Liver (tissue), 9 donors: Measurements from ENCODE around the gene ATG5. TPM values are rescaled to one million over a fixed set of nuclear protein-coding genes. Genes with fewer than 3 reads are reported as not detected.

Experiments used
- DNase-seq: peaks from one replicate; pipeline ENCODE4 v3.0.0-alpha.2; 2017; ENCODE audit warnings: low spot score
- H3K27ac ChIP-seq, 2 donors: one replicate each; pipeline ENCODE4 v1.7.0; 2013; ENCODE audit warnings: inconsistent platforms in 2 of 2, low read length in 2 of 2, control low read depth in 1 of 2, low read depth in 1 of 2, mild to moderate bottlenecking in 1 of 2
- H3K27me3 ChIP-seq, 4 donors: one replicate each; pipeline versions ENCODE4 v1.6.1 to v1.7.0; 2013; ENCODE audit warnings: low read length in 3 of 4, inconsistent platforms in 1 of 4, mild to moderate bottlenecking in 1 of 4, moderate library complexity in 1 of 4; ENCODE audit not compliant: control insufficient read depth in 4 of 4, insufficient read depth in 4 of 4
- H3K36me3 ChIP-seq, 4 donors: one replicate each; pipeline versions ENCODE4 v1.6.1 to v1.7.0; 2013; ENCODE audit warnings: low read length in 3 of 4, mild to moderate bottlenecking in 3 of 4, low read depth in 1 of 4, moderate library complexity in 1 of 4; ENCODE audit not compliant: control insufficient read depth in 4 of 4, insufficient read depth in 3 of 4
- H3K4me1 ChIP-seq, 4 donors: one replicate each; pipeline versions ENCODE4 v1.6.1 to v1.7.0; 2013; ENCODE audit warnings: low read length in 3 of 4, mild to moderate bottlenecking in 3 of 4, moderate library complexity in 1 of 4; ENCODE audit not compliant: control insufficient read depth in 4 of 4, insufficient read depth in 4 of 4
- H3K4me3 ChIP-seq, 3 donors: one replicate each; pipeline versions ENCODE4 v1.6.1 to v1.7.0; 2013; ENCODE audit warnings: low read length in 3 of 3, control low read depth in 1 of 3, low read depth in 1 of 3, mild to moderate bottlenecking in 1 of 3
- H3K9ac ChIP-seq, 2 donors: one replicate each; pipeline ENCODE4 v1.7.0; 2013; ENCODE audit warnings: low read length in 2 of 2, mild to moderate bottlenecking in 2 of 2, moderate library complexity in 2 of 2, control low read depth in 1 of 2, low read depth in 1 of 2
- H3K9me3 ChIP-seq, 4 donors: one replicate each; pipeline versions ENCODE4 v1.6.1 to v1.7.0; 2013; ENCODE audit warnings: low read length in 3 of 4; ENCODE audit not compliant: control insufficient read depth in 4 of 4
- EGR1 ChIP-seq, 2 donors: IDR thresholded peaks; 2 replicates each; pipeline ENCODE4 v1.6.1; 2016 to 2018; ENCODE audit warnings: antibody characterized with exemption in 2 of 2, low read depth in 2 of 2
- FOXA1 ChIP-seq: IDR thresholded peaks from 2 replicates; pipeline ENCODE4 v1.6.1; 2016; ENCODE audit warnings: antibody characterized with exemption
- GABPA ChIP-seq, 2 donors: IDR thresholded peaks in 1 of 2; conservative IDR thresholded peaks in 1 of 2; 2 replicates each; pipeline ENCODE4 v1.6.1; 2016; ENCODE audit warnings: antibody characterized with exemption in 2 of 2, mild to moderate bottlenecking in 1 of 2, moderate library complexity in 1 of 2
- HNF4A ChIP-seq, 2 donors: conservative IDR thresholded peaks; 2 replicates each; pipeline ENCODE4 v1.6.1; 2016; ENCODE audit warnings: antibody characterized with exemption in 2 of 2, mild to moderate bottlenecking in 2 of 2
- HNF4G ChIP-seq: IDR thresholded peaks from 2 replicates; pipeline ENCODE4 v1.6.1; 2016; ENCODE audit warnings: antibody characterized with exemption
- NR2F2 ChIP-seq: IDR thresholded peaks from 2 replicates; pipeline ENCODE4 v1.6.1; 2016; ENCODE audit warnings: antibody characterized with exemption
- RAD21 ChIP-seq, 2 donors: IDR thresholded peaks; 2 replicates each; pipeline ENCODE4 v1.6.1; 2016; ENCODE audit warnings: antibody characterized with exemption in 2 of 2, mild to moderate bottlenecking in 2 of 2
- RXRA ChIP-seq, 2 donors: IDR thresholded peaks; 2 replicates each; pipeline ENCODE4 v1.6.1; 2017 to 2018; ENCODE audit warnings: antibody characterized with exemption in 2 of 2, mild to moderate bottlenecking in 1 of 2
- SP1 ChIP-seq: IDR thresholded peaks from 2 replicates; pipeline ENCODE4 v1.6.1; 2018; ENCODE audit warnings: antibody characterized with exemption, mild to moderate bottlenecking
- TAF1 ChIP-seq: conservative IDR thresholded peaks from 2 replicates; pipeline ENCODE4 v1.6.1; 2016; ENCODE audit warnings: antibody characterized with exemption, mild to moderate bottlenecking
- YY1 ChIP-seq: IDR thresholded peaks from 2 replicates; pipeline ENCODE4 v1.6.1; 2016; ENCODE audit warnings: antibody characterized with exemption, mild to moderate bottlenecking
- WGBS: extraction: QIAGEN DNeasy Blood & Tissue Kit; methylation state at CpG from one replicate; pipeline ENCODE4 v1.1.7; 2013; 5-methylcytosine and 5-hydroxymethylcytosine counted together
- polyA plus RNA-seq, 2 donors: library from polyadenylated mRNA; stranded (reverse) in 1 of 2; unstranded in 1 of 2; fragments of 200-250 nt in 1 of 2; fragments of >200 nt in 1 of 2; fragmentation: Nextera tagmentation in 1 of 2; extraction: Ambion mirVana in 1 of 2; gene quantifications; one replicate each; pipeline versions ENCODE4 v1.2.1 to v1.2.3, GENCODE V29; 2013 to 2015
- total RNA-seq, 2 donors: library from RNA; depleted of rRNA; stranded (reverse); fragments of >200 nt; gene quantifications; one replicate each; pipeline ENCODE4 v1.2.3, GENCODE V29; 2014
- TF ChIP-seq, protein P1 (sequence below): fragments of 150-350 bp; IDR thresholded peaks from 2 replicates; pipeline ENCODE4 v1.5.1; 2017; ENCODE audit warnings: improper control_type of control experiment, low read depth, low read length; ENCODE audit not compliant: missing input control
- TF ChIP-seq, protein P2 (sequence below): IDR thresholded peaks from 2 replicates; pipeline ENCODE4 v1.6.1; 2016; ENCODE audit warnings: antibody characterized with exemption, mild to moderate bottlenecking
- TF ChIP-seq, protein P3 (sequence below): IDR thresholded peaks from 2 replicates; pipeline ENCODE4 v1.6.1; 2016; ENCODE audit warnings: antibody characterized with exemption
- TF ChIP-seq, protein P4 (sequence below): IDR thresholded peaks from 2 replicates; pipeline ENCODE4 v1.6.1; 2016; ENCODE audit warnings: antibody characterized with exemption
- donor health status: healthy.
- donor health status: healthy.
- donor health status: healthy.
- donor health status: healthy.
- donor health status: healthy.

The ATG5 gene
- total and polyA plus RNA-seq, 4 donors: 10.0 to 25.7 (median 19.7) TPM

DNA sequence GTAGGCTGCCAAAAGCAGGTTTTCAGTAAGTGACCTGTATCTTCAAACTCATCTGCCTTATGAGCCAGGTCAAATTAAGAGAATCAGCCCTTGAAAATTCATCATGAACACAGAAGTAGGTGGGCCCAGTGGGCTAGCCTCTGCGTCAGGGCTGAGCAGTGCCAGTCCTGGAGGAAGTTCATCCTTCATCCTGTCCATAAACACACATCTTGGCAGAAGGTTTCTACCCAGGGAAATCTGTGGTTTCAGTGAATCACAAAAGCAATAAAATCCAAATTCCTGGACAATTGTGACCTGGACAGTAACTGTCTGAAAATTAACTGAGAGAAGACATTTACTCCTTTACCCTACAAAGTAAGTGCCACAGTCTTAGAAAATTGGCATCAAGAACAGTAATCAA, 72.4 kb downstream of the ATG5 start:
- Histone ChIP-seq H3K4me3 (no peak overlapping the region), H3K9ac (no peak overlapping the region), H3K27me3 (no peaks in the 10 kb centered on the region), H3K9me3 (no peaks in the 10 kb centered on the region), H3K4me1 (peaks cover 0 to 6% (median 2%) of the 10 kb centered on the region in 4 donors), H3K27ac (no peak overlapping the region), H3K36me3 (no peaks in the 10 kb centered on the region)
- TF ChIP-seq, protein P1, sequence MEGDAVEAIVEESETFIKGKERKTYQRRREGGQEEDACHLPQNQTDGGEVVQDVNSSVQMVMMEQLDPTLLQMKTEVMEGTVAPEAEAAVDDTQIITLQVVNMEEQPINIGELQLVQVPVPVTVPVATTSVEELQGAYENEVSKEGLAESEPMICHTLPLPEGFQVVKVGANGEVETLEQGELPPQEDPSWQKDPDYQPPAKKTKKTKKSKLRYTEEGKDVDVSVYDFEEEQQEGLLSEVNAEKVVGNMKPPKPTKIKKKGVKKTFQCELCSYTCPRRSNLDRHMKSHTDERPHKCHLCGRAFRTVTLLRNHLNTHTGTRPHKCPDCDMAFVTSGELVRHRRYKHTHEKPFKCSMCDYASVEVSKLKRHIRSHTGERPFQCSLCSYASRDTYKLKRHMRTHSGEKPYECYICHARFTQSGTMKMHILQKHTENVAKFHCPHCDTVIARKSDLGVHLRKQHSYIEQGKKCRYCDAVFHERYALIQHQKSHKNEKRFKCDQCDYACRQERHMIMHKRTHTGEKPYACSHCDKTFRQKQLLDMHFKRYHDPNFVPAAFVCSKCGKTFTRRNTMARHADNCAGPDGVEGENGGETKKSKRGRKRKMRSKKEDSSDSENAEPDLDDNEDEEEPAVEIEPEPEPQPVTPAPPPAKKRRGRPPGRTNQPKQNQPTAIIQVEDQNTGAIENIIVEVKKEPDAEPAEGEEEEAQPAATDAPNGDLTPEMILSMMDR: no peak
- TF ChIP-seq EGR1 (IDR thresholded peaks at IDR 0.05; ENCODE audit: low read depth in 2 of 2): no peak
- TF ChIP-seq SP1: no peak
- TF ChIP-seq TAF1: no peak
- TF ChIP-seq FOXA1: no peak
- TF ChIP-seq GABPA (IDR thresholded peaks at IDR 0.05 in 1 of 2, conservative IDR thresholded peaks at IDR 0.05 in 1 of 2): no peak
- WGBS: 93% methylated on average over 1 of the region's 1 CpG
- DNase-seq: no peak

DNA sequence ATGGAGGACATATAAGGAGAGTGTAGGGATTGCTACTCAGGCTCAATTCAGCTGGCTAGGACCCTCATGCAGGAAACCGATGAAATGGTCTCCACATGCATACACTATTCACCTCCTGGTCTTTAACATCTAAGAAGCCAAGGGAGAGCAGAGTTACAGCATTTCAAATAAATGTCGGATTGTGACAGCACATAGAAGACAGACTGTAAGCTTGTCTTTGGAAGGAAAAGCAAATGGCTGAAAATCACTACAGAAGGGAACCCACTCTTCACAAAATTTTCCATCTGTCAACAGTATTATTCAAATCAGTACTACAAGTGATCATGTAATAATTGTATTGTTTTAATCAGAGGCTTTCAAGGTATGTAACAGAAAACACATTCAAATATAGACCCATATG, 72.9 kb downstream of the ATG5 start:
- no peaks in the 10 kb centered on the region for H3K9me3 ChIP-seq
- H3K27me3 ChIP-seq: no peaks in the 10 kb centered on the region
- H3K4me3 ChIP-seq: no peak overlapping the region
- DNase-seq: no peak
- 94% methylated on average over 2 of the region's 2 CpGs for WGBS
- H3K36me3 ChIP-seq: peaks cover 0 to 4% (median 0%) of the 10 kb centered on the region in 4 donors
- H3K27ac ChIP-seq: no peak overlapping the region
- H3K4me1 ChIP-seq: peaks cover 0 to 6% (median 2%) of the 10 kb centered on the region in 4 donors
- TF ChIP-seq TAF1 (no peak), RXRA (IDR thresholded peaks at IDR 0.05) (no peak), NR2F2 (no peak), HNF4A (conservative IDR thresholded peaks at IDR 0.05) (no peak), SP1 (no peak), FOXA1 (no peak), EGR1 (IDR thresholded peaks at IDR 0.05; ENCODE audit: low read depth in 2 of 2) (no peak), GABPA (IDR thresholded peaks at IDR 0.05 in 1 of 2, conservative IDR thresholded peaks at IDR 0.05 in 1 of 2) (no peak), RAD21 (IDR thresholded peaks at IDR 0.05) (no peak), YY1 (no peak), HNF4G (no peak)
- TF ChIP-seq, protein P1: no peak
- TF ChIP-seq, protein P2, sequence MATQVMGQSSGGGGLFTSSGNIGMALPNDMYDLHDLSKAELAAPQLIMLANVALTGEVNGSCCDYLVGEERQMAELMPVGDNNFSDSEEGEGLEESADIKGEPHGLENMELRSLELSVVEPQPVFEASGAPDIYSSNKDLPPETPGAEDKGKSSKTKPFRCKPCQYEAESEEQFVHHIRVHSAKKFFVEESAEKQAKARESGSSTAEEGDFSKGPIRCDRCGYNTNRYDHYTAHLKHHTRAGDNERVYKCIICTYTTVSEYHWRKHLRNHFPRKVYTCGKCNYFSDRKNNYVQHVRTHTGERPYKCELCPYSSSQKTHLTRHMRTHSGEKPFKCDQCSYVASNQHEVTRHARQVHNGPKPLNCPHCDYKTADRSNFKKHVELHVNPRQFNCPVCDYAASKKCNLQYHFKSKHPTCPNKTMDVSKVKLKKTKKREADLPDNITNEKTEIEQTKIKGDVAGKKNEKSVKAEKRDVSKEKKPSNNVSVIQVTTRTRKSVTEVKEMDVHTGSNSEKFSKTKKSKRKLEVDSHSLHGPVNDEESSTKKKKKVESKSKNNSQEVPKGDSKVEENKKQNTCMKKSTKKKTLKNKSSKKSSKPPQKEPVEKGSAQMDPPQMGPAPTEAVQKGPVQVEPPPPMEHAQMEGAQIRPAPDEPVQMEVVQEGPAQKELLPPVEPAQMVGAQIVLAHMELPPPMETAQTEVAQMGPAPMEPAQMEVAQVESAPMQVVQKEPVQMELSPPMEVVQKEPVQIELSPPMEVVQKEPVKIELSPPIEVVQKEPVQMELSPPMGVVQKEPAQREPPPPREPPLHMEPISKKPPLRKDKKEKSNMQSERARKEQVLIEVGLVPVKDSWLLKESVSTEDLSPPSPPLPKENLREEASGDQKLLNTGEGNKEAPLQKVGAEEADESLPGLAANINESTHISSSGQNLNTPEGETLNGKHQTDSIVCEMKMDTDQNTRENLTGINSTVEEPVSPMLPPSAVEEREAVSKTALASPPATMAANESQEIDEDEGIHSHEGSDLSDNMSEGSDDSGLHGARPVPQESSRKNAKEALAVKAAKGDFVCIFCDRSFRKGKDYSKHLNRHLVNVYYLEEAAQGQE: no peak
- TF ChIP-seq, protein P3, sequence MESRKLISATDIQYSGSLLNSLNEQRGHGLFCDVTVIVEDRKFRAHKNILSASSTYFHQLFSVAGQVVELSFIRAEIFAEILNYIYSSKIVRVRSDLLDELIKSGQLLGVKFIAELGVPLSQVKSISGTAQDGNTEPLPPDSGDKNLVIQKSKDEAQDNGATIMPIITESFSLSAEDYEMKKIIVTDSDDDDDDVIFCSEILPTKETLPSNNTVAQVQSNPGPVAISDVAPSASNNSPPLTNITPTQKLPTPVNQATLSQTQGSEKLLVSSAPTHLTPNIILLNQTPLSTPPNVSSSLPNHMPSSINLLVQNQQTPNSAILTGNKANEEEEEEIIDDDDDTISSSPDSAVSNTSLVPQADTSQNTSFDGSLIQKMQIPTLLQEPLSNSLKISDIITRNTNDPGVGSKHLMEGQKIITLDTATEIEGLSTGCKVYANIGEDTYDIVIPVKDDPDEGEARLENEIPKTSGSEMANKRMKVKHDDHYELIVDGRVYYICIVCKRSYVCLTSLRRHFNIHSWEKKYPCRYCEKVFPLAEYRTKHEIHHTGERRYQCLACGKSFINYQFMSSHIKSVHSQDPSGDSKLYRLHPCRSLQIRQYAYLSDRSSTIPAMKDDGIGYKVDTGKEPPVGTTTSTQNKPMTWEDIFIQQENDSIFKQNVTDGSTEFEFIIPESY: no peak
- TF ChIP-seq, protein P4, sequence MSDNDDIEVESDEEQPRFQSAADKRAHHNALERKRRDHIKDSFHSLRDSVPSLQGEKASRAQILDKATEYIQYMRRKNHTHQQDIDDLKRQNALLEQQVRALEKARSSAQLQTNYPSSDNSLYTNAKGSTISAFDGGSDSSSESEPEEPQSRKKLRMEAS: no peak
- no peak overlapping the region for H3K9ac ChIP-seq
